Keratinocyte (primary cell): ENCODE results near the gene LRP11. TPM values are rescaled to one million over a fixed set of nuclear protein-coding genes. Genes with fewer than 3 reads are reported as not detected.
"Not testable (repeated sequence)": the region's sequence is repeated elsewhere in the genome, so short reads cannot be mapped to it uniquely, and the experiment has no call there.

Source experiments
- DNase-seq: peaks from one replicate; pipeline ENCODE4 v3.0.0-alpha.2; 2011; ENCODE audit warnings: low read depth, missing footprints, low spot score
- FAIRE-seq: peaks from 2 replicates; lab custom pipeline; 2011; peaks lifted over from hg19 to GRCh38; lab: Jason Lieb, UNC
- H2AFZ ChIP-seq: 2 replicates; pipeline ENCODE4 v1.6.0; 2012; ENCODE audit warnings: low read length, control low read depth, inconsistent platforms; ENCODE audit not compliant: control insufficient read depth
- H3K27ac ChIP-seq: 2 replicates; pipeline ENCODE4 v1.5.1; 2011; ENCODE audit warnings: low read length; ENCODE audit not compliant: control insufficient read depth, insufficient read depth
- H3K27me3 ChIP-seq: 3 replicates; pipeline ENCODE4 v1.6.0; 2011; ENCODE audit warnings: low read length; ENCODE audit not compliant: control insufficient read depth, insufficient read depth; ENCODE audit errors: extremely low read depth
- H3K36me3 ChIP-seq, 2 experiments: 2 replicates in 1 of 2; 3 replicates in 1 of 2; pipeline ENCODE4 v1.5.1; 2011; ENCODE audit warnings: low read length in 2 of 2, mild to moderate bottlenecking in 1 of 2; ENCODE audit not compliant: control insufficient read depth in 2 of 2, insufficient read depth in 2 of 2; ENCODE audit errors: extremely low read depth in 1 of 2
- H3K4me1 ChIP-seq: 3 replicates; pipeline ENCODE4 v1.5.1; 2011; ENCODE audit warnings: low read length; ENCODE audit not compliant: control insufficient read depth, insufficient read depth; ENCODE audit errors: extremely low read depth
- H3K4me2 ChIP-seq: 3 replicates; pipeline ENCODE4 v1.6.0; 2011; ENCODE audit warnings: low read depth, low read length; ENCODE audit not compliant: control insufficient read depth, insufficient read depth; ENCODE audit errors: extremely low read depth
- H3K4me3 ChIP-seq, 3 experiments: fragments of 200-600 bp in 1 of 3; sonication (generic) in 1 of 3; 2 replicates in 2 of 3; 3 replicates in 1 of 3; pipeline ENCODE4 v1.5.1; 2011 to 2016; ENCODE audit warnings: low read length in 3 of 3, mild to moderate bottlenecking in 3 of 3, control low read depth in 2 of 3, inconsistent platforms in 1 of 3, low read depth in 1 of 3, mixed read lengths in 1 of 3, mixed run types in 1 of 3, moderate library complexity in 1 of 3; ENCODE audit not compliant: control insufficient read depth in 2 of 3, insufficient read depth in 2 of 3; ENCODE audit errors: extremely low read depth in 1 of 3
- H3K79me2 ChIP-seq: 2 replicates; pipeline ENCODE4 v1.6.0; 2012; ENCODE audit warnings: low read length; ENCODE audit not compliant: control insufficient read depth, insufficient read depth
- H3K9ac ChIP-seq: 3 replicates; pipeline ENCODE4 v1.6.0; 2011; ENCODE audit warnings: low read length; ENCODE audit not compliant: control insufficient read depth, insufficient read depth; ENCODE audit errors: extremely low read depth
- H3K9me1 ChIP-seq: 3 replicates; pipeline ENCODE4 v1.6.0; 2011; ENCODE audit warnings: low read length; ENCODE audit not compliant: control insufficient read depth, insufficient read depth; ENCODE audit errors: extremely low read depth
- H3K9me3 ChIP-seq: 2 replicates; pipeline ENCODE4 v1.5.1; 2012; ENCODE audit warnings: low read depth, low read length; ENCODE audit not compliant: control insufficient read depth
- H4K20me1 ChIP-seq: 3 replicates; pipeline ENCODE4 v1.6.0; 2011; ENCODE audit warnings: low read length; ENCODE audit not compliant: control insufficient read depth, insufficient read depth; ENCODE audit errors: extremely low read depth
- CTCF ChIP-seq, 3 experiments: IDR thresholded peaks in 1 of 3; conservative IDR thresholded peaks in 1 of 3; optimal IDR thresholded peaks in 1 of 3; 2 replicates in 2 of 3; 3 replicates in 1 of 3; pipeline versions ENCODE3 to v1.5.1; 2011; ENCODE audit warnings: low read length in 3 of 3, mild to moderate bottlenecking in 3 of 3, moderate library complexity in 2 of 3, control low read depth in 1 of 3, inconsistent platforms in 1 of 3; ENCODE audit not compliant: insufficient read depth in 2 of 3; ENCODE audit errors: extremely low read depth in 1 of 3
- EZH2 ChIP-seq: IDR thresholded peaks from one replicate; pipeline ENCODE4 v1.6.1; 2012; ENCODE audit warnings: inconsistent platforms, mild to moderate bottlenecking, low read length, moderate library complexity
- dilution Hi-C: fragments of 300-500 bp; cut with MboI; formaldehyde crosslinking; loops from one replicate; pipeline ENCODE4 v1.7.0; 2020; ENCODE audit warnings: low sequenced_read_pairs; ENCODE audit not compliant: extremely low pct_ligation_motif_present
- polyA plus RNA-seq, 5 experiments: library from polyadenylated mRNA; depleted of rRNA in 3 of 5; stranded (reverse) in 3 of 5; stranded (forward) in 1 of 5; unstranded in 1 of 5; fragments of >200 nt; gene quantifications; 1 replicate in 1 of 5; 2 replicates in 3 of 5; 3 replicates in 1 of 5; pipeline versions ENCODE4 v1.2.1 to v1.2.3, GENCODE V29; 2011 to 2012; ENCODE audit warnings: missing spikeins in 2 of 5, low read depth in 1 of 5, low replicate concordance in 1 of 5

Gene LRP11
- polyA plus RNA-seq, 1 donor (not counting 4 experiments of a cell fraction or from before 2014, with no cell fraction given), result 31.1 TPM

GRCh38 chr6:149909701-149910470 lies 45.7 kb upstream of the LRP11 start:
- no peaks in the 10 kb centered on the region for H3K4me1 ChIP-seq
- DNase-seq (no peak), FAIRE-seq (no peak)
- H3K27me3 ChIP-seq, result no peaks in the 10 kb centered on the region
- TF ChIP-seq EZH2 (no peak), CTCF (optimal IDR thresholded peaks at IDR 0.05 in 1 of 3, IDR thresholded peaks at IDR 0.05 in 1 of 3, conservative IDR thresholded peaks at IDR 0.05 in 1 of 3; ENCODE audit: extremely low read depth in 1 of 3, insufficient read depth in 2 of 3, low read length in 3 of 3) (no peak)
- no peaks in the 10 kb centered on the region for H3K36me3 ChIP-seq
- H3K9ac ChIP-seq, result no peak overlapping the region
- H3K4me3 ChIP-seq, result no peak overlapping the region
- no peaks in the 10 kb centered on the region for H4K20me1 ChIP-seq
- no peak overlapping the region for H3K27ac ChIP-seq
- H3K9me1 ChIP-seq, result no peaks in the 10 kb centered on the region
- dilution Hi-C loops, result no loop called here
- peaks cover 1% of the 10 kb centered on the region for H3K9me3 ChIP-seq
- H3K4me2 ChIP-seq, result no peak overlapping the region
- no peaks in the 10 kb centered on the region for H3K79me2 ChIP-seq
- no peak overlapping the region for H2AFZ ChIP-seq

GRCh38 chr6:149908480-149908879 lies 44.3 kb upstream of the LRP11 start:
- dilution Hi-C loops, H3K27me3 ChIP-seq, H3K79me2 ChIP-seq, H3K9me3 ChIP-seq, DNase-seq, H2AFZ ChIP-seq, H3K4me2 ChIP-seq, H3K36me3 ChIP-seq, H3K27ac ChIP-seq, H3K9me1 ChIP-seq, H3K4me1 ChIP-seq, FAIRE-seq, H4K20me1 ChIP-seq, H3K9ac ChIP-seq, H3K4me3 ChIP-seq: not testable (repeated sequence)

- no peak overlapping the region for H2AFZ ChIP-seq
- no peaks in the 10 kb centered on the region for H3K4me1 ChIP-seq
- dilution Hi-C loops, result no loop called here
- DNase-seq, result no peak
- H3K4me2 ChIP-seq, result no peak overlapping the region
- no peak overlapping the region for H3K27ac ChIP-seq
- H3K36me3 ChIP-seq, result no peaks in the 10 kb centered on the region
- FAIRE-seq, result no peak
- H3K27me3 ChIP-seq, result no peaks in the 10 kb centered on the region
- no peak overlapping the region for H3K4me3 ChIP-seq
- H3K9me1 ChIP-seq, result no peaks in the 10 kb centered on the region
- no peaks in the 10 kb centered on the region for H3K79me2 ChIP-seq
- no peak overlapping the region for H3K9ac ChIP-seq
- no peaks in the 10 kb centered on the region for H4K20me1 ChIP-seq
- peaks cover 1% of the 10 kb centered on the region for H3K9me3 ChIP-seq
- TF ChIP-seq CTCF (optimal IDR thresholded peaks at IDR 0.05 in 1 of 3, IDR thresholded peaks at IDR 0.05 in 1 of 3, conservative IDR thresholded peaks at IDR 0.05 in 1 of 3; ENCODE audit: extremely low read depth in 1 of 3, insufficient read depth in 2 of 3, low read length in 3 of 3) (no peak), EZH2 (no peak)
Observed at GRCh38 chr6:149907317-149907716, 43.2 kb upstream of the LRP11 start.
